ENCODE measurements around the gene CNTNAP2.
"Not testable (repeated sequence)": the region's sequence is repeated elsewhere in the genome, so short reads cannot be mapped to it uniquely, and the experiment has no call there.

Gene CNTNAP2

DNA sequence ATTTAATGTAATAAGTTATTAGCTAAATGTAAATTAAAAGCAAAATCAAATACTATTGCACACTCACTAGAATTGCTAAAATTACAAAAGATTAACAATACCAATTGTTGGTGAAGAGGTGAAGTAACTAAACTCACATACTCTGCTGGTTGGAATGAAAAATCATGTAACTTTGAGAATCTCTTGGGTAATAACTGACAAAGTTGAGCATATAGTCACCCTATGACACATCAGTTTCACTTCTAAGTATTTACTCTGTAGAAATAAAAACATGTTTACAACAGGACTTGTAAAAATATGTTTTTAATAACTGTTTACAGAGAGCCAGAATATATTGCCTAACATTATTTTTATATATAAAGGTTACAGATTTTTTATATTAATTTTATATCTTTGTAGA, 33.6 kb downstream of the CNTNAP2 start:
- DNase-seq = peak; percentile 42

- DNase-seq = no peak
These were observed 55.5 kb downstream of the CNTNAP2 start for GRCh38 chr7:146172112-146172511.

DNA sequence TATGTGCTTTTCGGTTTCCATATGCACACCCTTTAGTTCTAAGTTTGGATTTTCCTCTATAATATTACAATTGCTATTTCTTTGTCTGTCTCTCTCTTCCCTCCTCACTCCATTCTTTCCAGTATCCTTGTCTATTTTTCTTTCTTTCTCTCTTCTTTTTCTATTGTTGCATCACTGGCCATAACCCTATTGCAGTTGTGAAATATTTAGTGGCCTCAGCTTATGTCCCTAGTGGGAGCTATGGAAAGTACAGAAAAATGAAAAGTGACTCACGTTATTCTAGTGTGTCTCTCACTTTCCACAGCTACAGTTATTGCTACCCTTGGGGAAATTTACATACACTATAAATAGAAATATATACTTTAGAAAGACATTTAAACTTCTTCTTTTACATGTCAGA, 59.1 kb downstream of the CNTNAP2 start:
- peak; percentile 26 for DNase-seq

GRCh38 chr7:146176860-146177259, 60.3 kb downstream of the CNTNAP2 start:
- no peak for DNase-seq

- DNase-seq = no peak
These were observed 60.7 kb downstream of the CNTNAP2 start for GRCh38 chr7:146177301-146177700.

- DNase-seq = peak; percentile 19
These were observed 69.2 kb downstream of the CNTNAP2 start for GRCh38 chr7:146185844-146186243.

DNA sequence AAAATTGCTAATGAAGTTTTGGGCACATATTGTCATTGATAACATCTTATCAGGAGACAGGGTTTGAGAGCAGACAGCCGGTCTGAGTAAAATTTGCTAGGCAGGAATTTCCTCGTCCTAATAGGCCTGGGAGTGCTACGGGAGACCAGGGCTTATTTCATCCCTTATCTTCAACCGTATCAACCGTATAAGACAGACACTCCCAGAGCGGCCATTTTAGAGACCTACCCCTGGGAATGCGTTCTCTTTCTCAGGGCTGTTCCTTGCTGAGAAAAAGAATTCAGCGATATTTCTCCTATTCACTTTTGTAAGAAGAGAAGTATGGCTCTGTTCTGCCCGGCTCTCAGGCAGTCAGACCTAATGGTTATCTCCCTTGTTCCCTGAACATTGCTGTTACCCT, 74.8 kb downstream of the CNTNAP2 start:
- DNase-seq = not testable (repeated sequence)

- DNase-seq = no peak
These were observed 85.3 kb downstream of the CNTNAP2 start for GRCh38 chr7:146201945-146202344.

DNA sequence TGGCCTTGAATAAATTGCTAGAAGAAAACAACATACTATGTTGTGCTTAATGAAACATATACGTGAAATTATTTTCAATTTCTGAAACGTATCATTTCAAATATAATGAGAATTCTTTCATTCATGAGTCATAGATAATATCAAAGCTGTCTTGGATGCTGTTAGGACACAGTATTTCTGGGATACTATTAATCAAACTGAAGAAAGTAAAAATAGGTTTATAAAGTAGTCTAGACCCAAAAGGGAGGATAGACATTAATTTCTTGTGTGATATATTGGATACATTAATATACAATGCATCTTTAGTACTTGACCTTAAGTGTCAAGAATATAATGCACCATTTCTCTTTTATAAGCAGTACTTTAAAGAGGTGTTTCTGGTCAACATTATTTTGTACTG, 89.7 kb downstream of the CNTNAP2 start:
- DNase-seq = no peak

DNA sequence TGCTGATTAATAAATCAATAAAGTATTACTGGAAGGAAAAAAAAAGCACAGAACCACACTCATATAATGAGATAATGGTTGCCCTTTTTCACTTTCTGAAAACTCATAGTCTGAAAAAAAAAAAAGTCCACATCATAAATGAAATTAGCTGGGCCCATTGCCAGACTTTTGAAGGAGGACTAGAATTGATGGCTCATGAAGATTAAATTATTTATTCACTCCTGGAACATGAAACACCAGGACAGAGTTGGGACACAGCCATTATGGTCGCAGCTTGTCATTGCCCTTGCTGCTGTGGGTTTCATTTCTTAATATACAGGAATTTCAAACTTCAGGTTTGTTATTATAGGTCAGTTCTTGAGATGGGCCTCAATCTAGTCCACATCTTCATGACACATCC, 91.9 kb downstream of the CNTNAP2 start:
- no peak for DNase-seq

- no peak for DNase-seq
These were observed 98.2 kb downstream of the CNTNAP2 start for GRCh38 chr7:146214842-146215241.

- no peak for DNase-seq
These were observed 99.9 kb downstream of the CNTNAP2 start for GRCh38 chr7:146216396-146217041.

DNA sequence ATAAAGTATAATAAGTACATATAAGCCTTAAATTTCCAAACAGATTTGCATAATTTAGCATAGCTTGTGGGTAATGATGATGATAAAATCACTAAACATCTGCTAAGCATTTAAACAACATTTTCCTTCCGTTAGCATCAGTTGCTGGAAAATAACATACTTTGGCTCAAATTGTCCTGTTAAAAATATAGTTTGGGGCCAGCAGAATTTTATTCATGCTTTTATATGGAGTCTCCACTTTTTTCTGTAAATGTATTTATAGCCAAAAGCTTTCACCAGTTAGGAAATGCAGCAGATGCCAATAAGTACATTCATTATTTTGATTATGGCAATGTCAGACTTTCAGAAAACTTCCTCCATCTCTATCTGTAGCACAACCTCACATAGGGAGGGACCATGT, 107.2 kb downstream of the CNTNAP2 start:
- no peak for DNase-seq

DNA sequence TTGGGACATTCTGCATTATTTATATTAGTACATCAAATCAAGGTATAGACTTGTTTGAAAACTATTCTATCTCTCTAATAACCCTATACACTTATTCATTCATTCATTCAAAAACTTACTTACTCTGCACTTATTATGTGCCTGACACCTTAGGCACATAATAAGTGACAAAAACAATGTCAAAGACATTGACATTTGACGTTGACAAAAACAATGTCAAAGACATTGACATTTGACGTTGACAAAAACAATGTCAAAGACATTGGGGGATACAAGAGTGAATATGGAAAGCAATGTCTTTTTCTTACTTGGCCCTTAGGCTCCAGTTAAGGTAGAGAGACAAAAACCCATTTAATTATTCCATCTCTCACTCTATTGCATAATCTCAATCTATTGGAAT, 116.0 kb downstream of the CNTNAP2 start:
- no peak for DNase-seq

GRCh38 chr7:146235195-146235594, 118.6 kb downstream of the CNTNAP2 start:
- DNase-seq = no peak

GRCh38 chr7:146242661-146243060, 126.1 kb downstream of the CNTNAP2 start:
- no peak for DNase-seq

DNA sequence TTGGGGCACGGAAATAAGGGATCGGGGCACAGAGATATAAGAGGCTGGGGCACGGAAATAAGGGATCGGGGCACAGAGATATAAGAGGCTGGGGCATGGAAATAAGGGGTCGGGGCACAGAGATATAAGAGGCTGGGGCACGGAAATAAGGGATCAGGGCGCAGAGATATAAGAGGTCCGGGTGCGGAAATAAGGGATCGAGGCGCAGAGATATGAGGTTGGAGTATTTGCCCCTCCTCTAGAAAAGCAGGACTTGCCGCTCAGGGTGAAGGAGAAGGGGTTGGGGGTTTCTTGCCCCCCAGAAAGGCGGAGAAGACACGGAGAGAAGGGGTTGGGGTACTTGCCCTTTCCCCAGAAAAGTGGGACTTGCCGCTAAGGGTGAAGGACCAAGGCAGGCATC, 131.4 kb downstream of the CNTNAP2 start:
- DNase-seq = not testable (repeated sequence)

DNA sequence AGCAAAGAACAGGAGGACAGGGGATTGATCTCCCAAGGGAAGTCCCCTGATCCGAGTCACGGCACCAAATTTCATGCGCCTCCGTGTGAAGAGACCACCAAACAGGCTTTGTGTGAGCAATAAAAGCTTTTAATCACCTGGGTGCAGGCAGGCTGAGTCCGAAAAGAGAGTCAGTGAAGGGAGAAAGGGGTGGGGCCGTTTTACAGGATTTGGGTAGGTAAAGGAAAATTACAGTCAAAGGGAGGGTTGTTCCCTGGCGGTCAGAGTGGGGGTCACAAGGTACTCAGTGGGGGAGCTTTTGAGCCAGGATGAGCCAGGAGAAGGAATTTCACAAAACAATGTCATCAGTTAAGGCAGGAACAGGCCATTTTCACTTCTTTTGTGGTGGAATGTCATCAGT, 132.1 kb downstream of the CNTNAP2 start:
- not testable (repeated sequence) for DNase-seq

GRCh38 chr7:146249272-146249671, 132.7 kb downstream of the CNTNAP2 start:
- DNase-seq = no peak

GRCh38 chr7:146255609-146256008, 139.0 kb downstream of the CNTNAP2 start:
- DNase-seq = no peak

DNA sequence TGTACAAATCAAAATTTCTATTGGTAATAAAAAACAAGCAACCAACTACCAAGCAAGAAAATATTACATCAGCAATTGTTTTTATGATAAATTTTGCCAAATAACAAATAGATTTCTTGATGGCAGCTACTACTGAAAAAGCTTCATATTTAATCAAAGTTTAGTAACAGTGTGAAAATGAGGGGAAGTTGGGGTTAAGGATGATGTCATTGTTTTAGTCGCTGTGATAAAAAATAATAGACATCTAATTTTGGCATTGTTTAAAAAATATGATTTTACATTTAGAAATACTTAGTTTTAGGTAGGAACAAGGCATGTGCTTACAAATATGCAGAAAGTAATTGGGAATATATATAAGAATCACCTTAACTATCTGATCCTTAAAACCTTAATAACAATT, 145.9 kb downstream of the CNTNAP2 start:
- no peak for DNase-seq

GRCh38 chr7:146276888-146277287, 160.3 kb downstream of the CNTNAP2 start:
- no peak for DNase-seq

- no peak for DNase-seq
These were observed 168.8 kb downstream of the CNTNAP2 start for GRCh38 chr7:146285418-146285817.

- no peak for DNase-seq
These were observed 174.1 kb downstream of the CNTNAP2 start for GRCh38 chr7:146290746-146291145.

- DNase-seq = no peak
These were observed 175.3 kb downstream of the CNTNAP2 start for GRCh38 chr7:146291900-146292299.
